ENCODE measurements around the gene TMOD2. TPM values are rescaled to one million over a fixed set of nuclear protein-coding genes. Genes with fewer than 3 reads are reported as not detected.

The TMOD2 gene
- total RNA-seq, 1 donor, result 9.8 TPM

GRCh38 chr15:51752888-51753287 lies 1.5 kb downstream of the TMOD2 start:
- H3K4me2 ChIP-seq (ENCODE audit: insufficient read depth, low read length), result no peak overlapping the region
- H3K4me1 ChIP-seq (ENCODE audit: insufficient read depth, low read length), result peaks cover 6% of the 10 kb centered on the region
- H2AFZ ChIP-seq (ENCODE audit: low read length), result no peak overlapping the region
- DNase-seq (ENCODE audit: insufficient read length, low spot score, missing footprints), result no peak
- no peak for TF ChIP-seq CTCF (IDR thresholded peaks at IDR 0.05; ENCODE audit: extremely low read depth, low read depth, low read length)
- H4K20me1 ChIP-seq (ENCODE audit: insufficient read depth, low read length), result no peaks in the 10 kb centered on the region
- H3K4me3 ChIP-seq (ENCODE audit: insufficient read depth, low read length), result no peak overlapping the region
- no peaks in the 10 kb centered on the region for H3K79me2 ChIP-seq (ENCODE audit: insufficient read depth, low read length)
- peaks cover 40% of the 10 kb centered on the region for H3K27me3 ChIP-seq (ENCODE audit: insufficient read depth, low read length)
- H3K36me3 ChIP-seq (ENCODE audit: insufficient read depth, low read length), result no peaks in the 10 kb centered on the region
- H3K27ac ChIP-seq (ENCODE audit: low read depth, low read length), result no peak overlapping the region
- no peaks in the 10 kb centered on the region for H3K9me3 ChIP-seq (ENCODE audit: low read depth, low read length)

- no peak for DNase-seq (ENCODE audit: insufficient read length, low spot score, missing footprints)
- Histone ChIP-seq H3K27ac (ENCODE audit: low read depth, low read length) (no peak overlapping the region), H3K36me3 (ENCODE audit: insufficient read depth, low read length) (no peaks in the 10 kb centered on the region)
Observed at GRCh38 chr15:51754267-51754666, 2.9 kb downstream of the TMOD2 start.

GRCh38 chr15:51755790-51756189 lies 4.4 kb downstream of the TMOD2 start:
- Histone ChIP-seq H3K27ac (ENCODE audit: low read depth, low read length) (no peak overlapping the region), H3K4me1 (ENCODE audit: insufficient read depth, low read length) (peaks cover 25% of the 10 kb centered on the region), H3K36me3 (ENCODE audit: insufficient read depth, low read length) (no peaks in the 10 kb centered on the region), H3K27me3 (ENCODE audit: insufficient read depth, low read length) (peaks cover 13% of the 10 kb centered on the region), H3K79me2 (ENCODE audit: insufficient read depth, low read length) (no peaks in the 10 kb centered on the region), H3K4me3 (ENCODE audit: insufficient read depth, low read length) (no peak overlapping the region), H2AFZ (ENCODE audit: low read length) (no peak overlapping the region), H3K9me3 (ENCODE audit: low read depth, low read length) (no peaks in the 10 kb centered on the region), H4K20me1 (ENCODE audit: insufficient read depth, low read length) (no peaks in the 10 kb centered on the region), H3K4me2 (ENCODE audit: insufficient read depth, low read length) (no peak overlapping the region)
- TF ChIP-seq CTCF (IDR thresholded peaks at IDR 0.05; ENCODE audit: extremely low read depth, low read depth, low read length), result no peak
- no peak for DNase-seq (ENCODE audit: insufficient read length, low spot score, missing footprints)

More at GRCh38 chr15:51754267-51754666, 2.9 kb downstream of the TMOD2 start:
- Histone ChIP-seq H3K4me3 (ENCODE audit: insufficient read depth, low read length) (no peak overlapping the region), H3K4me1 (ENCODE audit: insufficient read depth, low read length) (peaks cover 18% of the 10 kb centered on the region), H3K27me3 (ENCODE audit: insufficient read depth, low read length) (peaks cover 28% of the 10 kb centered on the region), H3K79me2 (ENCODE audit: insufficient read depth, low read length) (no peaks in the 10 kb centered on the region), H2AFZ (ENCODE audit: low read length) (no peak overlapping the region), H3K9me3 (ENCODE audit: low read depth, low read length) (no peaks in the 10 kb centered on the region), H3K4me2 (ENCODE audit: insufficient read depth, low read length) (no peak overlapping the region), H4K20me1 (ENCODE audit: insufficient read depth, low read length) (no peaks in the 10 kb centered on the region)
- TF ChIP-seq CTCF (IDR thresholded peaks at IDR 0.05; ENCODE audit: extremely low read depth, low read depth, low read length), result no peak

GRCh38 chr15:51756482-51756881 lies 5.1 kb downstream of the TMOD2 start:
- H3K27ac ChIP-seq (ENCODE audit: low read depth, low read length), result no peak overlapping the region
- H3K4me1 ChIP-seq (ENCODE audit: insufficient read depth, low read length), result peaks cover 25% of the 10 kb centered on the region
- H3K4me3 ChIP-seq (ENCODE audit: insufficient read depth, low read length), result no peak overlapping the region

More at GRCh38 chr15:51756482-51756881, 5.1 kb downstream of the TMOD2 start:
- no peaks in the 10 kb centered on the region for H3K79me2 ChIP-seq (ENCODE audit: insufficient read depth, low read length)
- H3K27me3 ChIP-seq (ENCODE audit: insufficient read depth, low read length), result peaks cover 8% of the 10 kb centered on the region
- no peak overlapping the region for H3K4me2 ChIP-seq (ENCODE audit: insufficient read depth, low read length)
- no peaks in the 10 kb centered on the region for H3K9me3 ChIP-seq (ENCODE audit: low read depth, low read length)
- no peak for TF ChIP-seq CTCF (IDR thresholded peaks at IDR 0.05; ENCODE audit: extremely low read depth, low read depth, low read length)
- no peak overlapping the region for H2AFZ ChIP-seq (ENCODE audit: low read length)
- DNase-seq (ENCODE audit: insufficient read length, low spot score, missing footprints), result no peak
- H3K36me3 ChIP-seq (ENCODE audit: insufficient read depth, low read length), result no peaks in the 10 kb centered on the region
- H4K20me1 ChIP-seq (ENCODE audit: insufficient read depth, low read length), result no peaks in the 10 kb centered on the region

Data from osteoblast (primary cell).